HL-60 (cell line): ENCODE measurements around the gene SGMS1.

Experiments
- DNase-seq, 2 experiments: peaks; one replicate each; pipeline ENCODE4 v3.0.0-alpha.2; 2010 to 2020; ENCODE audit warnings: low read depth in 1 of 2, low spot score in 1 of 2
- H3K27ac ChIP-seq: fragments of 250-450 bp; sonication (Bioruptor Pico); replicated peaks from 2 replicates; pipeline ENCODE4 v1.5.1; 2020; ENCODE audit warnings: mild to moderate bottlenecking, moderate library complexity
- H3K27me3 ChIP-seq: fragments of 250-450 bp; sonication (Bioruptor Pico); 2 replicates; pipeline ENCODE4 v1.5.1; 2021; ENCODE audit warnings: mild to moderate bottlenecking, moderate library complexity; ENCODE audit not compliant: insufficient read depth, poor library complexity, severe bottlenecking
- H3K4me3 ChIP-seq: replicated peaks from 2 replicates; pipeline ENCODE4 v1.5.1; 2011; ENCODE audit warnings: mild to moderate bottlenecking, control low read depth, low read length; ENCODE audit not compliant: insufficient read depth
- GABPA ChIP-seq: IDR thresholded peaks from 2 replicates; pipeline ENCODE4 v1.6.1; 2012; ENCODE audit warnings: low read depth
- POLR2AphosphoS5 ChIP-seq: IDR thresholded peaks from 2 replicates; pipeline ENCODE4 v1.6.1; 2012; ENCODE audit warnings: low read depth
- SPI1 ChIP-seq: IDR thresholded peaks from 2 replicates; pipeline ENCODE4 v1.6.1; 2012; ENCODE audit warnings: low read depth, mild to moderate bottlenecking, borderline replicate concordance
- TF ChIP-seq, protein P1 (sequence below): IDR thresholded peaks from 2 replicates; pipeline ENCODE4 v1.6.1; 2012; ENCODE audit warnings: low read depth; ENCODE audit not compliant: insufficient replicate concordance
- TF ChIP-seq, protein P2 (sequence below): IDR thresholded peaks from one replicate; pipeline ENCODE4 v1.5.1; 2011; ENCODE audit warnings: low read length, control low read depth, inconsistent platforms; ENCODE audit not compliant: insufficient read depth

The SGMS1 gene

DNA sequence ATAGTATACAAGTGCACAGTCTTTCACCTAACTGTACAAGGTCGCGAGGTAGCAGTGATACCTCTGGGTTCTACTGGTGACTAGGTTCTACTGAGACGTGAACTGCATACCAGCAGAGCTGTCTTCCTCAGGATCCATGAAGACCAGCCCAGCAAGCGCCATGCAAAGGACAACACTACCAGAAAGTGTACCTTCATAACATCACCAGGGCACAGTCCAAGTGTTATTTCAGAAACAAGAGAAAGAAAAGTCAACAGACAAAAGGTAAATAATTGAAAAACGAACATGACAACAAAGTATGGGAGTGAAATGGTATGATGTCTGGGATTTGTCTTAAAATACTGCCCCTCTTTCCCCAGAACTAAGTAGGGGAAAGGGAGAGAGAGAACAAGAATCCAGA lies 231.3 kb downstream of the SGMS1 start:
- no peaks in the 10 kb centered on the region for H3K27me3 ChIP-seq
- DNase-seq, result no peak
- H3K27ac ChIP-seq, result no peak overlapping the region
- H3K4me3 ChIP-seq, result no peak overlapping the region
- TF ChIP-seq, protein P1, sequence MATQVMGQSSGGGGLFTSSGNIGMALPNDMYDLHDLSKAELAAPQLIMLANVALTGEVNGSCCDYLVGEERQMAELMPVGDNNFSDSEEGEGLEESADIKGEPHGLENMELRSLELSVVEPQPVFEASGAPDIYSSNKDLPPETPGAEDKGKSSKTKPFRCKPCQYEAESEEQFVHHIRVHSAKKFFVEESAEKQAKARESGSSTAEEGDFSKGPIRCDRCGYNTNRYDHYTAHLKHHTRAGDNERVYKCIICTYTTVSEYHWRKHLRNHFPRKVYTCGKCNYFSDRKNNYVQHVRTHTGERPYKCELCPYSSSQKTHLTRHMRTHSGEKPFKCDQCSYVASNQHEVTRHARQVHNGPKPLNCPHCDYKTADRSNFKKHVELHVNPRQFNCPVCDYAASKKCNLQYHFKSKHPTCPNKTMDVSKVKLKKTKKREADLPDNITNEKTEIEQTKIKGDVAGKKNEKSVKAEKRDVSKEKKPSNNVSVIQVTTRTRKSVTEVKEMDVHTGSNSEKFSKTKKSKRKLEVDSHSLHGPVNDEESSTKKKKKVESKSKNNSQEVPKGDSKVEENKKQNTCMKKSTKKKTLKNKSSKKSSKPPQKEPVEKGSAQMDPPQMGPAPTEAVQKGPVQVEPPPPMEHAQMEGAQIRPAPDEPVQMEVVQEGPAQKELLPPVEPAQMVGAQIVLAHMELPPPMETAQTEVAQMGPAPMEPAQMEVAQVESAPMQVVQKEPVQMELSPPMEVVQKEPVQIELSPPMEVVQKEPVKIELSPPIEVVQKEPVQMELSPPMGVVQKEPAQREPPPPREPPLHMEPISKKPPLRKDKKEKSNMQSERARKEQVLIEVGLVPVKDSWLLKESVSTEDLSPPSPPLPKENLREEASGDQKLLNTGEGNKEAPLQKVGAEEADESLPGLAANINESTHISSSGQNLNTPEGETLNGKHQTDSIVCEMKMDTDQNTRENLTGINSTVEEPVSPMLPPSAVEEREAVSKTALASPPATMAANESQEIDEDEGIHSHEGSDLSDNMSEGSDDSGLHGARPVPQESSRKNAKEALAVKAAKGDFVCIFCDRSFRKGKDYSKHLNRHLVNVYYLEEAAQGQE, result no peak
- TF ChIP-seq SPI1, result no peak
- TF ChIP-seq, protein P2, sequence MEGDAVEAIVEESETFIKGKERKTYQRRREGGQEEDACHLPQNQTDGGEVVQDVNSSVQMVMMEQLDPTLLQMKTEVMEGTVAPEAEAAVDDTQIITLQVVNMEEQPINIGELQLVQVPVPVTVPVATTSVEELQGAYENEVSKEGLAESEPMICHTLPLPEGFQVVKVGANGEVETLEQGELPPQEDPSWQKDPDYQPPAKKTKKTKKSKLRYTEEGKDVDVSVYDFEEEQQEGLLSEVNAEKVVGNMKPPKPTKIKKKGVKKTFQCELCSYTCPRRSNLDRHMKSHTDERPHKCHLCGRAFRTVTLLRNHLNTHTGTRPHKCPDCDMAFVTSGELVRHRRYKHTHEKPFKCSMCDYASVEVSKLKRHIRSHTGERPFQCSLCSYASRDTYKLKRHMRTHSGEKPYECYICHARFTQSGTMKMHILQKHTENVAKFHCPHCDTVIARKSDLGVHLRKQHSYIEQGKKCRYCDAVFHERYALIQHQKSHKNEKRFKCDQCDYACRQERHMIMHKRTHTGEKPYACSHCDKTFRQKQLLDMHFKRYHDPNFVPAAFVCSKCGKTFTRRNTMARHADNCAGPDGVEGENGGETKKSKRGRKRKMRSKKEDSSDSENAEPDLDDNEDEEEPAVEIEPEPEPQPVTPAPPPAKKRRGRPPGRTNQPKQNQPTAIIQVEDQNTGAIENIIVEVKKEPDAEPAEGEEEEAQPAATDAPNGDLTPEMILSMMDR, result no peak
- no peak for TF ChIP-seq GABPA
- no peak for TF ChIP-seq POLR2AphosphoS5

- DNase-seq, result no peak
- Histone ChIP-seq H3K27me3 (no peaks in the 10 kb centered on the region), H3K4me3 (no peak overlapping the region), H3K27ac (no peak overlapping the region)
- TF ChIP-seq GABPA, result no peak
- TF ChIP-seq SPI1, result no peak
- TF ChIP-seq, protein P2, result no peak
- TF ChIP-seq POLR2AphosphoS5, result no peak
- TF ChIP-seq, protein P1, result no peak
Measured at GRCh38 chr10:50390302-50390701, 233.5 kb downstream of the SGMS1 start.

DNA sequence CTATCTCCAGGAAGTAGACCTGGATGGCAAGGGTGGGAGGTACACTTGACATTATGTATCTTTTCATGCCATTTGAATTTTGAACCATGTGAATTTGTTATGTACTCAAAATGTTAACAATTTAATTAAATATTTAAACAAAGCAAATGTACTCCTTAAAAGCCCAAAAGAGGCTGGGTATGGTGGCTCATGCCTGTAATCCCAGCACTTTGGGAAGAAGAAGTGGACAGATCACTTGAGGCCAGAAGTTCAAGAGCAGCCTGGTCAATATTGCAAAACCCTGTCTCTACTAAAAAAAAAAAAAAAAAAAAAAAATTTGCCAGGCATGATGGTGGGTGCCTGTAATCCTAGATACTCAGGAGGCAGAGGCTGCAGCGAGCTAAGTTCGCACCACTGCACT lies 235.6 kb downstream of the SGMS1 start:
- DNase-seq, result no peak
- no peak overlapping the region for H3K4me3 ChIP-seq
- H3K27ac ChIP-seq, result no peak overlapping the region
- no peaks in the 10 kb centered on the region for H3K27me3 ChIP-seq
- no peak for TF ChIP-seq GABPA
- no peak for TF ChIP-seq POLR2AphosphoS5
- TF ChIP-seq, protein P1, result no peak

- H3K4me3 ChIP-seq, result no peak overlapping the region
- no peaks in the 10 kb centered on the region for H3K27me3 ChIP-seq
- no peak for TF ChIP-seq GABPA
- TF ChIP-seq, protein P2, result no peak
- no peak for TF ChIP-seq POLR2AphosphoS5
- TF ChIP-seq SPI1, result no peak
- TF ChIP-seq, protein P1, result no peak
- H3K27ac ChIP-seq, result no peak overlapping the region
- DNase-seq, result no peak
Measured at GRCh38 chr10:50387732-50388073, 236.1 kb downstream of the SGMS1 start.
